Hepatic stellate cell (primary cell): ENCODE measurements around the gene PCBD1.
"Not testable (repeated sequence)": the region's sequence is repeated elsewhere in the genome, so short reads cannot be mapped to it uniquely, and the experiment has no call there.

Experiments used
- DNase-seq: peaks from one replicate; pipeline ENCODE4 v3.0.0; 2011; ENCODE audit warnings: low spot score

The PCBD1 gene

GRCh38 chr10:70863470-70864160 lies 24.8 kb downstream of the PCBD1 start:
- DNase-seq: no peak

- not testable (repeated sequence) for DNase-seq
Observed at GRCh38 chr10:70861495-70862197, 26.7 kb downstream of the PCBD1 start.

GRCh38 chr10:70858759-70859158 lies 29.6 kb downstream of the PCBD1 start:
- no peak for DNase-seq

GRCh38 chr10:70856454-70856853 lies 31.9 kb downstream of the PCBD1 start:
- DNase-seq: no peak

GRCh38 chr10:70853457-70853856 lies 34.9 kb downstream of the PCBD1 start:
- no peak for DNase-seq

GRCh38 chr10:70853038-70853437 lies 35.3 kb downstream of the PCBD1 start:
- DNase-seq: no peak

GRCh38 chr10:70851597-70852475 lies 36.5 kb downstream of the PCBD1 start:
- no peak for DNase-seq

- no peak for DNase-seq
Observed at GRCh38 chr10:70850097-70850496, 38.3 kb downstream of the PCBD1 start.

- peak; percentile 59 for DNase-seq
Observed at GRCh38 chr10:70849582-70850016, 38.8 kb downstream of the PCBD1 start.

GRCh38 chr10:70847659-70848360 lies 40.6 kb downstream of the PCBD1 start:
- no peak for DNase-seq

- DNase-seq: no peak
Observed at GRCh38 chr10:70846795-70847194, 41.6 kb downstream of the PCBD1 start.

- no peak for DNase-seq
Observed at GRCh38 chr10:70845816-70846215, 42.5 kb downstream of the PCBD1 start.

- no peak for DNase-seq
Observed at GRCh38 chr10:70845256-70845655, 43.1 kb downstream of the PCBD1 start.

GRCh38 chr10:70843776-70844489 lies 44.4 kb downstream of the PCBD1 start:
- DNase-seq: no peak

GRCh38 chr10:70843333-70843732 lies 45.0 kb downstream of the PCBD1 start:
- no peak for DNase-seq

GRCh38 chr10:70840836-70841235 lies 47.5 kb downstream of the PCBD1 start:
- no peak for DNase-seq

GRCh38 chr10:70838270-70838805 lies 50.0 kb downstream of the PCBD1 start:
- no peak for DNase-seq

GRCh38 chr10:70837660-70838059 lies 50.7 kb downstream of the PCBD1 start:
- DNase-seq: no peak

- no peak for DNase-seq
Observed at GRCh38 chr10:70836319-70836718, 52.0 kb downstream of the PCBD1 start.

GRCh38 chr10:70834441-70835151 lies 53.8 kb downstream of the PCBD1 start:
- DNase-seq: no peak
